Progenitor cell of endocrine pancreas (in vitro differentiated cells): Measurements from ENCODE around the gene GRHPR. TPM values are rescaled to one million over a fixed set of nuclear protein-coding genes. Genes with fewer than 3 reads are reported as not detected.
A peak's percentile ranks its signal among the peaks of the same experiment; 100 is the strongest.

ENCODE experiments used
- DNase-seq: peaks from one replicate; pipeline ENCODE4 v3.0.0; 2021; ENCODE audit warnings: low spot score; ENCODE audit not compliant: unreplicated experiment
- H3K27ac Mint-ChIP-seq: 2 replicates; pipeline ENCODE4 v1.8.0; 2021; ENCODE audit warnings: mild to moderate bottlenecking, moderate library complexity, mixed read lengths
- H3K27me3 Mint-ChIP-seq: 2 replicates; pipeline ENCODE4 v1.8.0; 2021; ENCODE audit warnings: mixed read lengths
- H3K36me3 Mint-ChIP-seq: 2 replicates; pipeline ENCODE4 v1.8.0; 2022; ENCODE audit warnings: mixed read lengths; ENCODE audit not compliant: insufficient read depth
- H3K4me1 Mint-ChIP-seq: 2 replicates; pipeline ENCODE4 v1.8.0; 2021; ENCODE audit warnings: low read depth, mixed read lengths
- H3K4me3 Mint-ChIP-seq: 2 replicates; pipeline ENCODE4 v1.8.0; 2021; ENCODE audit warnings: low read depth, mild to moderate bottlenecking, moderate library complexity, mixed read lengths
- H3K9me3 Mint-ChIP-seq: 2 replicates; pipeline ENCODE4 v1.8.0; 2021; ENCODE audit warnings: low read depth, mixed read lengths
- CTCF ChIP-seq: fragments of 200-600 bp; sonication (generic); IDR thresholded peaks from one replicate; pipeline ENCODE4 v1.5.0; 2021; ENCODE audit warnings: antibody characterized with exemption, mild to moderate bottlenecking; ENCODE audit not compliant: unreplicated experiment
- total RNA-seq: library from RNA; stranded (reverse); gene quantifications from 2 replicates; pipeline ENCODE4 v1.2.1, GENCODE V29; 2021

The GRHPR gene
- total RNA-seq, 1 donor from 2014 or later, result 98.0 TPM

- no peaks in the 10 kb centered on the region for H3K27me3 Mint-ChIP-seq
- H3K9me3 Mint-ChIP-seq, result no peaks in the 10 kb centered on the region
- DNase-seq, result no peak
- H3K4me3 Mint-ChIP-seq, result no peak overlapping the region
- TF ChIP-seq CTCF, result no peak
- H3K27ac Mint-ChIP-seq, result no peak overlapping the region
- H3K36me3 Mint-ChIP-seq, result peaks cover 23% of the 10 kb centered on the region
- H3K4me1 Mint-ChIP-seq, result peaks cover 2% of the 10 kb centered on the region
Measured at GRCh38 chr9:37437010-37437409, 14.5 kb downstream of the GRHPR start.

GRCh38 chr9:37437621-37438020 lies 15.1 kb downstream of the GRHPR start:
- no peak for TF ChIP-seq CTCF
- Mint-ChIP-seq H3K27ac (no peak overlapping the region), H3K4me1 (peaks cover 7% of the 10 kb centered on the region), H3K9me3 (no peaks in the 10 kb centered on the region), H3K27me3 (no peaks in the 10 kb centered on the region), H3K36me3 (peaks cover 21% of the 10 kb centered on the region), H3K4me3 (no peak overlapping the region)
- no peak for DNase-seq

GRCh38 chr9:37438359-37438758 lies 15.9 kb downstream of the GRHPR start:
- Mint-ChIP-seq H3K27me3 (no peaks in the 10 kb centered on the region), H3K4me3 (no peak overlapping the region), H3K9me3 (no peaks in the 10 kb centered on the region), H3K27ac (no peak overlapping the region), H3K4me1 (peaks cover 9% of the 10 kb centered on the region), H3K36me3 (peaks cover 21% of the 10 kb centered on the region)
- no peak for DNase-seq
- TF ChIP-seq CTCF, result no peak

- Mint-ChIP-seq H3K9me3 (no peaks in the 10 kb centered on the region), H3K4me1 (peaks cover 20% of the 10 kb centered on the region), H3K4me3 (no peak overlapping the region), H3K27ac (peak overlapping the region; percentile 30), H3K36me3 (peaks cover 19% of the 10 kb centered on the region), H3K27me3 (no peaks in the 10 kb centered on the region)
- no peak for TF ChIP-seq CTCF
- no peak for DNase-seq
Measured at GRCh38 chr9:37441776-37442370, 19.4 kb downstream of the GRHPR start.

GRCh38 chr9:37442556-37442955 lies 20.1 kb downstream of the GRHPR start:
- no peaks in the 10 kb centered on the region for H3K9me3 Mint-ChIP-seq
- peak overlapping the region; percentile 30 for H3K27ac Mint-ChIP-seq
- no peaks in the 10 kb centered on the region for H3K27me3 Mint-ChIP-seq
- peaks cover 20% of the 10 kb centered on the region for H3K4me1 Mint-ChIP-seq
- no peak for TF ChIP-seq CTCF
- peaks cover 18% of the 10 kb centered on the region for H3K36me3 Mint-ChIP-seq
- DNase-seq, result no peak
- no peak overlapping the region for H3K4me3 Mint-ChIP-seq
